Left forelimb (tissue), 1 donor: ENCODE measurements around the gene PSAP.

Experiments
- DNase-seq: peaks from one replicate; pipeline ENCODE4 v3.0.0-alpha.2; 2018; ENCODE audit warnings: low spot score

Gene PSAP

DNA sequence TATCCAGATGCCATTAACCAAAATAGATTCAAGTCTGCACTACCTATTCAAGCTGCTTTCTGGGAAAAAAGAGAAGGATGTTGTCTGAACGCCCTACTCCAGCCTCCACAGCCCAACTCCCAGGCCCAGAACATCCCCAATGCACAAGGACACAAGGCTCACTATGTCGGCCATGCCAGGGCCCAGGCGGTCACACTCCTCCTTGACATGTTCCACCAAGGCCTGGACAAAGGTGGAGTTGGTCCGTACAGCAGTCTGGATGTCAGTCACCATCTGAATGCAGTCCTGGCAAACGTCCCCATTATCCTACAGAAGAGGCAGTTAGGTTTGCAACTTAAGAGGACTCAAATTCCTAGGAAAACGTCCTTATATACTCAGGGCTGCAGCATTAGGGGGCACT, 23.2 kb downstream of the PSAP start:
- no peak for DNase-seq

DNA sequence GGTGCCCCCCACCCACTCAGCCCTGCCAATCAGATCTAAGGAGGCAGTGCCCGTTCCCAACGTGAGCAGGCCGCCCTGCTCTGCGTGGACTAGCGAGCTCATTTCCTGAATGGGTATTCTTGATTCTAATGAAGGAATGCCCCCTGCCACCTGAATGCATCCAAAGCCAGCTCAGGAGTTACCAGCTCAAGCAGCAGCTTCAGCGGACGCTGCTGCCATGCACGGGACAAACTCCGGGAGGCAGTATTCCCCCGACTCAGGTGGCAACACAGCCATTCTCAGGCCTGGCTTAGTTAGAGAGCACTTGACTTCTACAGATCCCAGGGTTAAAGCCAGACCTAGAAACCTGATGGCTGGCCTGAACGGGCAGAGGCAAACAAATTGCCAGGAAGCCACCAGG, 25.8 kb downstream of the PSAP start:
- DNase-seq, result no peak

DNA sequence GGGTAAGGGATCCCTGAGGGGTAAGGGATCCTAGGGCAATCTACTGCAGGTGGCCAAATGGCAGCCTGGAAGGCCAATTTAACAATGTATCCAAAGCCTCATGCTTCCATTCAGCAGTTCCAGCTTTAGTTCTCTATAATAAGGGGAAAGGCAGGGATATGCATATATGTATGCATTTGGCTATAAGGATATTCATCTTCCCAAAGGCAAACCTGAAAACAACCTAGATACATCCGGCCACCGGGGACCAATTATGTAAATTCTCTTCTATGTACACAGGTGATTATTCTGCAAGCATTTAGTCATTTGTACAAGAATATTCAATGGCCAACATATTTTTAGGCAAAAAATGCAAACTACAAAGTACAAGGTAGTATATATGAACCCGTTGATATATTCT, 26.7 kb downstream of the PSAP start:
- no peak for DNase-seq

DNA sequence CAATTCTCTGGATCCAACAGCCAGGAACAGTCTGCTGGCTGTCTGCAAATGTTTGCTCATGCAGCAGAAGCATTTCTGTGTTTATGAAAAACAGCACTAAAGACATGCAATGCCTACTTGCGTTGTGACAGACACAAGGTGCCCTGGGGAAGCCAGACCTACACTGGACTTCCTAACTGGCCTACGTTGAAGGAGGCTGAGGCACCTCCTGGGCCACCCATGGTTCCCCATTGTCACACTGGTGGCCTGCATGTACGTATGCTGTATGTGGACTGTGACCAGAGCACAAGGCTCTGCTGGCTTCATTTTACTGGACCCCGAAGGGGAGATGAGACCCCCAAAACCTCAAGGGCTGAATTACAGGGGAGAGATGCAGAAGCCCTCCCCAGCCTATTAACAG, 27.7 kb downstream of the PSAP start:
- DNase-seq, result no peak

DNA sequence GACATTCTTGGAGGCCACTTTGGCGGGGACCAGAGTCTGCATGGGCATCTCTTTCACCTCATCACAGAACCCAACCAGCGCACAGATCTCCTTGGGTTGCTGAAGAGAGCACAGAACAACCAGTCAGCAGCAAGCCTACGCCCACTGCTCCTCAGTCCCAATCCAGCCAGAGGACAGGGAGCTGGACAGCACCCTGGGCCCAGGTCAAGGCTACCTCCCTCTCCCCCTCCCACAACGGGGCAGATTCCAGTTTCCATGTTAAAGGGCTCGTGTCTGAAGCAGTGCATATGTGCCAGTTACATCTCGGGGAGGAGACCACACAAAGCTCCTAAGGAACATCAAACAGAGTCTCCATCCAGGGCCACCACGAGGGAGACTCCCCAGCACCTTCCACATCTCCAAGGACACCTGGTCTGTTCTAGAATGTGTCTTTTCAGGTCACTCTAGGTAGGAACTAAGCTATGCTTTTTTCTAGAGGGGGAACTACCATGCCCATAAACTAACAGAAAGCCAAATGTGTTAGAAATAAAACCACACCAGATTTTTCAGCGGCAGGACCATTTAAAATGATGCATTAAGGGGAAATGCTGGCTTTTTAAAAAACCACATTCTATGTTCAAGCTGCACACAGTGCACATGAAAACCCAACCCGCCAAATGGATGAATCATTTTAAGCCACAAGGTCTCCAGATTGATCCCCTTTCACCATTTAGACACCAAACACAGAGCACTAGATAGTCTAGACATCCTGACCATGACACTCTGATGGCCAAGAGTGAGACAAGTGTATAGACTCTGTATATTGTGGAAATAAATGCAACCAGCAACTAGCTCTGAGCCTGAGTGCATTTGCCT, 28.9 kb downstream of the PSAP start:
- no peak for DNase-seq

DNA sequence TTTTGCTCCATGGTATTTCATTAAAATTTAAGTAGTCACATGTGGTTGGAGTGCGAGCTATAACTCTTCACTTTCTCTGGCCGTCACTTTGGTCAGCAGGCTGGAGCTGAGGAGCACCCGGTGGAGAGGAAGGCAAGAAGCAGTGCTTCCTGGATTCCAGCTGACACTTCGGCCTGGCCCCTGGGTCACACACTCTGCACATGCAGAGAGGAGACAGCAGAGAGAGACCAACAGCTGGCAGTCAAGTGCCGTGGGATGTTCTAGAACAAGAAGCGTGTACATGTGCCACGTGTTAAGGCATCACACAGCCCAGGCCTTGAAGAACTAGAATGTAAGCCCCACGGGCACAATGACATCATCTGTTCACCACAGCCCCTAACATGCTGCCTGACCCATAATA, 30.1 kb downstream of the PSAP start:
- no peak for DNase-seq

DNA sequence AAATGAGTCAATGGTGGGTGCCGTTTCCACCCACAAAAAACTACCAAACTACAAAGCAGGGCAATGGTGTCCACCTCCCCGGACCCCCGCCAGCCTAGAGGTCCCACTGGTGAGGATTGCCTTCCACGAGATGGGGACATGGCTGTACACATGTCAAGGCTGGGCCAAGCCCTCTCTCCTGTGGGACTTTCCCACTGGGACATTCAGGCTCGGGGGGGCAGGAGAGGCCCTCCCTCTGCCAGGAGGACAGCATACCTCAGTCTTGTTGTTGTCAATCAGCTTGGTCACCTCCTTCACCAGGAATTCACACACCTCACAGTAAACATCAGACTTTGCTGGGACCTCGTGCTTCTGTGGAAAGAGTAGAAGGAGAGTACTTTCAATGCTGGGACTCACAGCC, 31.1 kb downstream of the PSAP start:
- no peak for DNase-seq

DNA sequence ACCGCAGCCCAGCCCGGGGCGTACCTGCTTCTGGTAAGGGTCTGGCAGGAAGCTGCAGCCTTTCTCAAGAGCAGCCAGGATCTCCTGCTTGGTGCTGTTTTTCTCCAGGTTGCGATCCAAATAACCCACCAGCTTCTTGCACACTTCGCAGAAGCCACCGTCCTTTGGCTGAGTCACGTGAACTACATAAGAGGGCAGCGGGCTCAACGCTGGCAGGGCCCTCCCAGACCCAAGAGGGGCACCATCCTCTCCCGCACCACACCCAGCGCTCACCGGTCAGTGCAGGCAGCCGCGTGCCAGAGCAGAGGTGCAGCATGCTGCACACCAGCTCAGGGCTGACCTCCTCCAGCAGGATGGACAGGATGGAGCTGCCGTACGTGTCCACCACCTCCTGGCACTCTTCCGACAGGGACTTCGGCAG, 31.6 kb downstream of the PSAP start:
- DNase-seq, result no peak

DNA sequence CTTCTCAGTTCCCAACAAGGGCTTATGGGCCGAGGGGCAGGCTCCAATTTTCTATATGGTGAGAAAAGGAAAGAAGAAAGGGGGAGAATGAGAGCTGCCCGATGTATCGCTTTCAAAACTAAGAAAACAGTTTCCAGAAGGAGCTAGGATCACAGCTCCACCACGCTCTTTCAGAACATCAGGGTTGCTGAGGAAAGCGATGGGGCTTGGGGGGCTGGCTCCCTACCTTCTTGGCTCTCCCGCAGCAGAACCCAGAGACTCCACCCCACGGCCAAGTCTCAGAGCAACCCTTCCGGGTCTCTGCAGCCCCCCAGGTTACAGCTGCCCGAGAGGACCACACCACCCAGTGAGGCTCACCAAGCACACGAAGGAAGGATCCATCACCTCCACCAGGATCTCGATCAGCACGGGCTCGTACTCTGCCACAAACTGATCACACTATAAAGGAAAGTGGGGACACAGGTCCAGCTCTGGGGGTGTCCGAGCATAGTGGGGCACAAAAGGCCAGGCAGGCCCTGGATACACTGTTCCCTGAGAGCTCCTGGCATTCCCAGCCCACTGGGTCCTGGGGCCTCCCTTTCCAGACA, 32.3 kb downstream of the PSAP start:
- DNase-seq, result no peak

DNA sequence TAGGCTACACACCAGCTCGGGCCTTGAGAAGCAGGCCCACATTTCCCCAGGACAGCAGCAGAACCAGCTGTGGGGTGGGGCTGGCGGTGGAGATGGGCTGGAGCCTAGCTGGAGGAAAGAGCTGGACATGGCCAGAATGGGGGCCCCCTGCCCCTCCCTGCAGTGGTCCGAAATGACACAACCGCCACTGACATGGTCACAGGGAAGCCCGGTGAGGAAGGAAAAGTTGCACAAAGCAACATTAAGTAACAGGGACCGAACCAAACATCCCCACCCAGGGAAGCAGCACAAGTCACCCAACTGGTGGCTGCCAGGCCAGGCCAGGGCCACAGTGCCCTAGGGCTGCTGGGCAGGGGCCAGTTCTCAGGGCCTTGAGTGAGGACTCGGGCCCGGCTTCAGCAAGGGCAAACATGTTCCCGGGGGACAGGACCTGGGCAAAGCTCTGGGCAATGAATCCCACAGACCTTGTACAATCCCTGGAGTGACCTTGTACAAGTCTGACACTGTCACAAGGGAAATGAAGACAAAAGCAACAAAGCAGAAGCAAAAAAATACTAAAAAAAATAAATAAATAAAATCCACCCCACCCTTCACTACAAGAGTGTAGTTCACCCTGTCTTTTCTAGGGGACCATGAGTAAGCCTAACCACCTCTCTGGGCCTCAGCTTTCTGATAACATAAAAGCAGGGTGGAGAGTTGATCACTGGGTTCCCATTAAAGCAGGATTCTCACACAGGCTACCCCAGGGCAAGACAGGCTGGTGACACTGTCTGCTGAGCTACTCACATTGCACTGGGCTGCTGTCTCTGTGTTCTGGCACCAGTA, 33.0 kb downstream of the PSAP start:
- DNase-seq, result no peak

DNA sequence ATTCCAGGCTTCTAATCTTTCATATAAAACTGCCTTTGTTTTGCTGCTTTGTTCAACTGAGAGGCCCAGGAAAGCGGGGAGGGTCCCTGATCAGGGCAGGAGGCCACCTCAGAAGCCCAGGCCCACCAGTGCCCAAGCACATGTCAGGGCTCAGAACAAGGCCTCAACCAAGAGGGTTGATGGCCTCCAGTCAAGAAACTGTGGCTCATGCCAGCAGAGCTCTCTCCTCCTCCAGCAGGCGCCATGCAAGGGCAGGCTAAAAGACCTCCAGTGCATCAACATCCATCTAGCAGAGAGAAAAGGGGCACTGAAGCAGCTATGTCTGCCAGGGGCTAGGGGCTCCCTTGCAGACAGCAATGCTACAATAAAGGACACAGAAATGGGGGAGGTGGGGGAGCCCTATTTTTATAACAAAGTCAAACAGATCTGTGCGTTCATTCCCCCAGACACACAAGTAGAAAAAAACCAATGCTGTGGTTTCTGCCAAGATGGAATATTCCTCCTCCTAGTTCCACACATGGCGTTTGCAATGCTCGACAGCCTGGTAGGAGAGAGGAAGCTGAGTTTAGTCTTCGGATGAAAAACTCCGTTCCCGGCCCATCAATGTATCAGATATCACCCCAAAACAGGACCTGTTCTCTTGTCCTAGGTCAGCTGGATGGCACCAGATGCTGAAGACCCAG, 34.0 kb downstream of the PSAP start:
- DNase-seq, result no peak

DNA sequence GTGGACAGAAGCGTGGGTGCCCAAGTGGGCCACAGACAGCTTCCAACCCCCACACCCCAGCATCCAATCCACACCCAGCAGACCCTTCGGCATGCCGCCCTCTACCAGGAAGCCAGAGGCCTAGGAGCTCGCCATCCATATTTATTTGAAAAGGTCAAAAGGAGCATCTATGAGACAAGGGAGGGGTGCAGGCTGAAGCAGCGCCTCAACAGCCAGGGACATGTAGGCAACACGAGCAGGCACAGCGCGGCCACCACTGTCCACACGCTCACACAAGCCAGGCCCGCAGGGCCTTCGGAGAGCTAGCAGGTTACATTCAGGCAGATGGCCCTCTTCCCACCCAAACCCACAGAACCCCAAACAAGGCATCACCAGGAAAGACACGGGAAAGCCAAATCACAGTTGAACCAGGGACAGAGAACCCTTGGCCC, 34.6 kb downstream of the PSAP start:
- DNase-seq, result no peak

DNA sequence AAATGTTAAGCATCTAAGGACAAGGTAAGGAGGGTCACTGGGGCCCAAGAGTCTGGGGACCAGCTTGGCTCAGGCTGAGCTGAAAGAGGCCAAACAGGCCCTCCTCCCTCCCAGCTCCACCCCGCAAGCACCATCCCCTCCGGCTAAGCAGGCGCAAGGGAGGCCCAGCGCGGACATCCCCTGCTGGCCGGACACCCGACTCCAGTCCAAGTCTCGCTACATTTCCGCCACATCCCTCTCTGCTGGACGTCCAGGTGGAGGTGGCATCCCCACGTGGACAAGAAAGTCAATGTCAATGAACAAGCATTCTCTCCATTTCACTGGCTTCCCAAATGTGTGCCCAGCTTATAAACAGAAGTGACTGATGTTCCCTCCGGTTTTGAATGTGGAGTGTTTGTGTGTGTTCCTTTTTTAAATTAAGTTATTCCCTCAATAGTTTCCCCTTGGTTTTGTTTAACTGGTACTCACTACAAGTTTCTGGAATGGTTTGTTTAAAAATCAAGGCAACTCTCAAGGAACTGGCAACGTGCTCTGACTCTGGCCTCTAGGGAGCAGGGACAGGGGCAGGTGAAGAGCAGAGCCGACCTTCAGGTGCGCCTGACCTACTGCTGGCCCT, 35.4 kb downstream of the PSAP start:
- no peak for DNase-seq

DNA sequence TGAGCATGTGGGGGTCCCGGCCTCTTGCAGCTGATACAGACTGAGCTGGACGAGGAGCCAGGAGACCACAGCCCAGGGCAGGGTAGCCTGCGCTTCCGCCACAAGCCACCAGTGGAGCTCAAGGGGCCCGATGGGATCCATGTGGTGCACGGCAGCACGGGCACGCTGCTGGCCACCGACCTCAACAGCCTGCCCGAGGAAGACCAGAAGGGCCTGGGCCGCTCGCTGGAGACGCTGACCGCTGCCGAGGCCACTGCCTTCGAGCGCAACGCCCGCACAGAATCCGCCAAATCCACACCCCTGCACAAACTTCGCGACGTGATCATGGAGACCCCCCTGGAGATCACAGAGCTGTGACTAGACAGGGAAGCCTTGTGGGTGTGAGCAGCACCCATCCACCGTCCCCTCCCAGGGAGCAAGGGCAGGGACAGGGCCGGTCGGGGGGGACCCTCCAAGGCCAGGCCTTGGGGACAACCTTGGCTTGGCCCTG, 36.1 kb downstream of the PSAP start:
- no peak for DNase-seq

DNA sequence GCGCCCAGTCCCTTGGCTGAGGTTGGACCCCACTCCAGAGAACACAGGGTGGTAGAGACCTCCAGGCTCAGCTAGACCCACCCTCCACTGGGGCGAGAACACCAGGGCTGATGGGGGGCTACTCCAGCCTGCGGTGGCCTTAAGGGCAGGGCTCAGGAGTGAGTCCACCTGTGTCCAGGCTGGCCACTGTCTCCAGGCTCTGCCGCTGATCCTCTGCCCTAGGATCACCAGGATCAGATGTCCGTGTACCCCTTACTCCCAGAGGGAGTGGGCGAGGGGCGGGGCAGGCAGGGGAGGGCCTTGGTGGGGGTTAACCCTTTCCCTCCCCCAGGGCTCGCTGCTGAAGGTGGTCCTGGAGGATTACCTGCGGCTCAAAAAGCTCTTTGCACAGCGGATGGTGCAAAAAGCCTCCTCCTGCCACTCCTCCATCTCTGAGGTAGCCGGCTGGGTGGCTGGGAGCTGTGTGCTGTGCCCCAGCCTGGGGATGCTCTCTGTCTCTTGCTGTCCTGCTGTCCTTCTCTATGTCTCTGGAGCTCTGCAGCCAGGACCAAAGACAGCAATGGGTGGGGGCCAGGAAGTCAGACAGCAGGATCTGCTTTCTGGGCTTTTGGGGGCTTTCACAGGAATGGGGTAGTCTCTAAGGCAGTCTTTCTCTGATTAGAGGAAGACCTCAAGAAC, 38.0 kb downstream of the PSAP start:
- no peak for DNase-seq

DNA sequence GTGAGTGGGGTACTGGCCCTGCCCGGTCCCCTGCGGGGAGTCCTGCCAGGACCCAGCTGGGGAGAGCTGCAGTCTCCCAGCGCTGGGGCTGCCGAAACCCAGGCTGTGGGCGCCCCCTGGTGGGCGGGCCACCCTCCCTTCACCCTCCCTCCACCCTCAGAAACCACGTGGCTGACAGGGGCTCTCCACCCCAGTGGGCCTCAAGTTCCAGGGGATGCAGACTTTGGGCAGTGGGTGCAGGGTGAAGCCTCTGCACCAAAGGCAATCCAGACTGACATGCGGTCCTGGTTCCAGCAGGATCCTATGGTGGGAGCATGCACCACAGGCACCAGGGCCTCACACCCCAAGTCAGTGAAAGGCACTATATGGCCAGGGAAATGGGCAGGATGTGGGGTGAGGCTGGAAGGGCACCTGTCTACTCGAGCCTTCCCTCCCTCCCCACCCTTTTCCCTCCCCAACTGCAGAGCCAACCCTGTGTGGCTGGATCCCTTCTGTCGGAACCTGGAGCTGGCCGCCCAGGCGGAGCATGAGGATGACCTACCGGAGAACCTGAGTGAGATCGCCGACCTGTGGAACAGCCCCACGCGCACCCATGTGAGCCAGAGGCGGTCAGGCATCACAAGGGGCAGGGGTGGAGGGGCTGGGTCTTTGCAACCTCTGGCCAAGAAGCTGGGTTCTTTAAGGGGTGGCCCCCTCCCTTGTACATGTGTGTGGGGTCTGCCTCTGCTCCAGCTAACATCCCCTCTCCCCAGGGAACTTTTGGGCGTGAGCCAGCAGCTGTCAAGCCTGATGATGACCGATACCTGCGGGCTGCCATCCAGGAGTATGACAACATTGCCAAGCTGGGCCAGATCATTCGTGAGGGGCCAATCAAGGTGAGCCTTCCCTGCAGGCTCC, 38.8 kb downstream of the PSAP start:
- DNase-seq, result no peak

DNA sequence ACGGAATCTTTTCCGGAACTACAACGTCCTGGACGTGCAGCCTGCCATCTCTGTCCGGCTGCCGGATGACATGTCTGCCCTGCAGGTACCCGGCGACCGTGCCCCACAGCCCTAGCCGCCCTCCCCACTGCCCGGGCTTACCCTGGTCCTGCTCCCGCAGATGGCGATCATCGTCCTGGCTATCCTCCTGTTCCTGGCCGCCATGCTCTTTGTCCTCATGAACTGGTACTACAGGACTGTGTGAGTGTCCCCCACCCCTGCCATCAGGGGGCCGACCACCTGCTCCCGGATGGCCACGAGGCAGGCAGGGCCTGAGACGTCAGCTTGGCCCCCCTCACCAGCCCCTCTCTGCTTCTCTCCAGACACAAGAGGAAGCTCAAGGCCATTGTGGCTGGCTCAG, 39.7 kb downstream of the PSAP start:
- DNase-seq, result no peak

DNA sequence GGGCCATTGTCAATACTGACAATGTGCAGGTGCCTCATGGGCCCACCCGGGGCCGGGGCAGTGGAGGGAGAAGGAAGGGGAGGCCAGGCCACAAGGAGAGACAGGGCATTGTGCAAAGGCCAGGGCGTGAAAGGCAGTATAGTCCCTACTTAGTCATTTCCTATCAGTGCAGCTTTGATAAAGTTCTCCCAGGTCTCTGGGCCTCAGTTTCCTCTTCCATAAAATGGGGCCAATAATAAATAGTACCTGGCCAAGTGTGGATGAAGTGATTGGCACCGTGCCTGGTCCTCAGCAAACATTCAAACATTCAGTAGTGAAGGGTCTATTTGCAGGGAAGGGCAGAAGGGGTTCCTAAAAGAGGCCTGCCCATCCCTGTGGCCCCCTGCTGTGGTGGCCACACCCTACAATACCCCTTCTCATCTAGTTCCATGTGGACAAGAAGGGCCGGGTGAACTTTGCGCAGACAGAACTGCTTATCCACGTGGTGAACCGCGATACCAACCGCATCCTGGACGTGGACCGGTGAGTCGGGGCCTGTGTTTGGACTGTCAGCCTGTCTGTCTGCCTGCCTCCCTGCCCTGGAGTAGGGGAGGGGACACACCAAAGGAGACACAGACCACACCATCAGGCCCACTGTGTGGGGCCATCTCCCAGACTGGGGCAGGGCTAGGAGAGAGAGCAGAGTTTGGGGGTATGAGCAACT, 40.9 kb downstream of the PSAP start:
- DNase-seq, result no peak

DNA sequence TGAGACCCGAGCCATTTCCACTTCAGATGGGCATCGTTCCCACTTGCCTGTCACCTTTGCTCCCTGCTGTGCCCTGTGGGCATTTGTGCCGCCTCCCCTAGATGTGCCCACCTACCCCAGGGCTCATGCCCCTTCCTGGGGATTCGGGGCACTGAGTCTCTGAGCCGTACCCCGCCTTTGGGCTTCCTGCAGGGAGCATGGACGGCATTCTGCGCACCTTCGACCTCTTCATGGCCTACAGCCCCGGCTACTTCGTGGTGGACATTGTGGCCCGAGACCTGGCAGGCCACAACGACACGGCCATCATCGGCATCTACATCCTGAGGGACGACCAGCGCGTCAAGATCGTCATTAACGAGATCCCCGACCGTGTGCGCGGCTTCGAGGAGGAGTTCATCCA, 41.4 kb downstream of the PSAP start:
- no peak for DNase-seq
